Activated CD8-positive, alpha-beta memory T cell treated with anti-CD3 and anti-CD28 coated beads, Interleukin-2, amount 50 U/mL, for 24 hours (primary cell): ENCODE data around the gene NDRG2.

Source experiments
- DNase-seq: peaks from one replicate; pipeline ENCODE4 v3.0.0-alpha.2; 2020; ENCODE audit errors: extremely low read depth

The NDRG2 gene

GRCh38 chr14:21024585-21025370 is at the start of gene NDRG2:
NDRG2 (minus strand) TSS chr14:21025061; CDS start chr14:21023315, 1,746 bp downstream.
- peak; percentile 26 for DNase-seq

- no peak for DNase-seq
These were observed 49.1 kb upstream of the NDRG2 start for GRCh38 chr14:21073921-21074320.

DNA sequence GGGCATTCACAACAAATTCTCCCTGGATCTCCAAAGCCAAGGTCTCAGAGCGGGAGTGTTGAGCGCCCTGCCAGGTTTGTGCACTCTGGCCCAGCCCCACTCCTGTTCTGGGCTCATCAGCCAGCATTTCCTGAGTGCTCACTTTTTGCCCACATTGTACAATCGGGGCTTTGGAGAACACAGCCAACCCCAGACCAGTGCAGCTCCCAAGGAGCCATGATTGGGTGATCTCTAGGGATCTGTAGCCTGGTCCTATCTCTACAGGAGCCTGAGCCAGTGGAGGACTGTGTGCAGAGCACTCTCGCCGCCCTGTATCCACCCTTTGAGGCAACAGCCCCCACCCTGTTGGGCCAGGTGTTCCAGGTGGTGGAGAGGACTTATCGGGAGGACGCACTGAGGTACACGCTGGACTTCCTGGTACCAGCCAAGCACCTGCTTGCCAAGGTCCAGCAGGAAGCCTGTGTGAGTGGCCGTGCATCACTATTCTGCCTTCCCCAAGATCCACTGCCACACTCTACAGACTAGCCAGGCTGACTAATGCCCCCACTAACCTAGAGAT is 48.0 kb upstream of the NDRG2 start:
- no peak for DNase-seq

- DNase-seq = no peak
These were observed 47.2 kb upstream of the NDRG2 start for GRCh38 chr14:21072031-21072473.

- DNase-seq = no peak
These were observed 46.6 kb upstream of the NDRG2 start for GRCh38 chr14:21071225-21072030.

- DNase-seq = no peak
These were observed 45.9 kb upstream of the NDRG2 start for GRCh38 chr14:21070610-21071224.

DNA sequence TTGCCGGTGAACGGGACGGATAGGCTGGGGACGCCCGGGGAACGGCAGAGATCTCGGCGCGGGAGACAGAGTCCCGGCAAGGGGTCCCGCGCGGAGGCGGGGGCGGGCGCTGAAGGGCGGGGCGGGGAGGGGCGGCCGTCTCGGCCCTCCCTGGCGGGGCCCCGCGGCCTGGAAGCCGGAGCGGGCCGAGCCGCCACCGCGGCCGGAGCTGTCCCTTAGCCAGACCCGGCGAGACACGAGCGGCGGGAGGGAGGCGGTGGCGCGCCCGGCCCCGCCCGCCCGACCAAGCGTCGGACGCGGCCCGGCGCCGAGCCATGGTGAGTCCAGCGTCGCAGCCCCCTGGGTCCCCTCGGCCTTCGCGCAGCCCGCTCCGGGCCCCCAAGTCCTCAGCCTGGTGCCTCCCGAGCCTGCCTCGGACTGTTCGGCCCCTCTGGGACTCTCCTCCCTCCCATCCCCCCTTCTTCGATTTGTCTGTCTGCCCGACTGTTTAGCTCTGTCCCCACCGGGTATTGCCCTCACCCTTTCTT is 45.3 kb upstream of the NDRG2 start, which contains the start of gene ARHGEF40:
Gene ARHGEF40, plus strand, starts transcription at position 222 of the 527 bp plus-strand sequence. Its CDS starts 93 bp downstream, at position 315.
- DNase-seq = no peak

DNA sequence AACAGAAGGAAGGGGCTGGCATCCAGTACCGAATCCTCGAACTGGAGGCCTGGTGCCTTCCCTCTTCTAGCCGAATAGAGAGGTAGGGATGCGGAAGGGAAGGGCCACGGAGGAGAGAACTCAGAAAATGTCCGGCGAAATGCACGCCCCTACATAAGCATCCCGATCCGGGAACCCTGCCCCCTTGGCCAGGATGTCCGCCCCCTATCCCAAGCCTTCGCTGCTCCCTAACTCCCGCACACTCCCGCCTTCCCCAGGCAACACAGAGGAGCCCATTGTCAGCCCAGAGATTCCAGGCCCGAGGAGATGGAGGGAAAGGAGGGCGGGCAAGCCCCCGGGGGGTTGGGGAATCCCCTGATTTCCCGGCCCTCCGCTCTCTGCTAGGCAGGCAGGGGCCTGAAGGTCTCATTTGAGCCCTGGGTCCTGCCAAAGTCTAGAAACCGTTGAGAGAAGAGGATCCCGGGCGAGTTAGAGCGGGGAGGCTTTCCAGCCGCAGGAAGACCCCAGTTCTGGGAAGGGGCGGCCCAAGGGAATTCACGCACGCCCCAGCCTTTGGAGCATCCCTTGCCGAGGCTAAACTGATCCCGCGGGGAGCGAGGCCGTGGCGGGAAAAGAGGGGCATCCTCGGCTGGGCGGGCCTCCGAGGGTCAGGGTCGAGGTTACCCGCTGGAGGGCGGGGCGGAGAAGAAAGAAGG is 44.7 kb upstream of the NDRG2 start:
- DNase-seq = no peak

DNA sequence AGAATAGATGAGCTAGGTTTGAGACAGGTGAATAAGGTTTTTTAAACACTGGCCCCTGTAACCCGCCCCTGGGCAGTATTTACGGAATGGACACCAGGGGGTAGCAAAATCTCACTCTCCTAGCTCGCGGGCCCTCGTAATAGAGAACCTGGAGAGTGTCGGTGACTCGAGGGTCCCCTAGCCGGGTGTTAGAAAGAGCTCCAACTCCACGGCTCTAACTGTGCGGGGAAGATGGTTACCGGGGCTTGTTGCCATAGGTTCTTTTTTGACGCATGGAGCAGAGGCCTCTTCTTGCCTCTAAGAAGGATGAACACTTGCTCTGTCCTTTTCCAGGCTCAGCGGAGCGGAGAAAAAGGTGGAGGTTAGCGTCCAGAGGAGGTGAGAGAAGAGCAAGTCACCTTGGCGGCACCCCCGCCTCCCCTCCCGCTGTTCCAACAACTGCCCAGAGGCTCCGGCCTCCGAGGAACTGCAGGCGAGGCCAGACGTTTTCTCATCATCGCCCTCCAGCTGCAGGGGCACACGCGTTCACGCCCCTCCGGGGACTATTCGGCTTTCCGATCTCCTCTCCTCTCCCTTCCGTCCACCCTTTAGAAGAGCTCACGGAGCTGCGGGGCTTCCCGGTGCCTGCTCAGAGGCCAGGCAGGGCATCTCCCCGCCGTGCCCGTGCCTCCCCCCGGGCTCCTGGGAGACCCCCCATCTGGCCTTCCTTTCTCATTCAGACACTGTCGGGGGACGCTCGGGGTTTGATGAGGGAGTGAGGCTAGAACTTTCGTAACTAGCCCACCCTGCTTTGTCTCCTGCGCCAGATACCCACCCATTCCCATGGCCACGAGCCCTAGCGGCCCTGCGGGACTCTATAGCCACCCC is 43.9 kb upstream of the NDRG2 start:
- no peak for DNase-seq

DNA sequence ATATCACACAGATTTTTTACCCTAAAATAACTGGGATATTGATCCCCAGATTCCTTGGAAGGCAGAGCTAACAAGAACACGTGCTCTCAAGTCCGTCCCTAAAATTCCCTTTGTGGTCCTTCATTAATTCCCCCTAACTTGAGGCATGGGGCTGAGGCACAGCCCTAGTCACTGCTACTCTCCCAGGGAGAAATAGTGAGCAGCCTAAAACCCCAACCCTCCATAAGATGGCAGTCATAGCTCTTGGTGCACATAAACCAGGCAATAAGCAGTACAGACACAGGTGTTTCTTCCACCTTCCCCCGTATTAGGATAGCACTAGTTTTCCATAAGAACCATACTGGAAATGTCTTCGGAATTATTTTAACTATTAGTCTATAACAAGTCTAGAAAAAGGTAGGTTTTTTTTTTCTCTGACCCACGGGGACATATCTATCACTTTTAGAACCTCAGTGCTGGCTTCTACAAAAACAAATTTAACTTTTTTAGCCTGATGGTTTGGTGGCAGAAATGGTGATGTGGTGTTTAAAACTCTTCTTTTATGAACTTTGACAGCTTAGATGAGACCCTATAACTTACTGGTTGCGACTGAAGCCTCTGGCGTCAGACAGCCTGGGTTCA is 42.1 kb upstream of the NDRG2 start:
- no peak for DNase-seq

- DNase-seq = no peak
These were observed 38.6 kb upstream of the NDRG2 start for GRCh38 chr14:21063479-21063878.

DNA sequence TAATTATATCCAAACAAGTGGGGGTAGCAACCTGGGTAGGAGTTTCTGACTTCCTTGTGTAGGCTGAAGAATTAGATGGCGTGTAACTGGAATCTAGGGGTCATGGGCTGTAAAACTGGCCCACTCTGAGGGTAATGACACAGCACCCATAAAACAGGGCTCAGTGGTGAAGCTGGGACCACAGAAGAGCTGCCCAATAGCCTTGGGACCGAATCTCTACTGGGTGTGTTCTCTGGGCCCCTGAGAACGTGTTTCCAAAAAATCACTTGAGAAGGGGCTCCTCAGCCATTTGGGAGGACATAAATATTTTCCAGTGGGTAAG is 36.4 kb upstream of the NDRG2 start:
- no peak for DNase-seq

DNA sequence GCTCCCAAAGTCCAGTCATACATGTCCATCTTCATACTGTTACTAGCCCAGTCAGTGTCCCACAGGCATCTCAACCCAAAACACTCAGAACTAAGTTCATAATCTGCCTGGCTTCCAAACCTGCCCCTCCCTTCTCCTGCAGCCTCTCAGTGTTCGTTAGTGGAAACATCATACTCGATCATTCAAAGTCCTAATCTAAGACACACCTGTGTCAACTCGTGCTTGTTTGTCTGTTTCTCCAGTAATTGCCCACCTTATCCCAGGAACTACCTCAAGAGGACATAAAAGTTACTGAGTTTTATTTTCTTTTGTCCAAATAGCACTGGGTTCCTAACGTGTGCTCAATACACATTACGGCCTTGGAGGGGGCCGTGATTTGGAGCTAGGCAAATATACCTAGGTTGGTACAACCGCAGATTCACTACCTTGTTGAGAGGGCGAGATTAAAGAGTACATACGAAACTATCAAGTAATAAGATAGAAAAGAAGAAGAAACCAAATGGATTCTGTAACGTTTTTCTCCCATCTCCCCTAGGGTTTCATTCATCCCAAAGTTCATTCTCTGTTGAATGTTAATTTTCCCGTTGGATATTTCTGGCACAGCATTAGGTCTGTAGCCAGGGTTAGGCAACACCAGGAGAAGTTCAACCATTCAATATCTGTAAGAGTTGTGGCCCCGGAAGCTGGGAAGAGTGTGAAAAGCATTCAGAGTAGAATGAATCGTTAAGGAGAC is 35.9 kb upstream of the NDRG2 start:
- no peak for DNase-seq

DNA sequence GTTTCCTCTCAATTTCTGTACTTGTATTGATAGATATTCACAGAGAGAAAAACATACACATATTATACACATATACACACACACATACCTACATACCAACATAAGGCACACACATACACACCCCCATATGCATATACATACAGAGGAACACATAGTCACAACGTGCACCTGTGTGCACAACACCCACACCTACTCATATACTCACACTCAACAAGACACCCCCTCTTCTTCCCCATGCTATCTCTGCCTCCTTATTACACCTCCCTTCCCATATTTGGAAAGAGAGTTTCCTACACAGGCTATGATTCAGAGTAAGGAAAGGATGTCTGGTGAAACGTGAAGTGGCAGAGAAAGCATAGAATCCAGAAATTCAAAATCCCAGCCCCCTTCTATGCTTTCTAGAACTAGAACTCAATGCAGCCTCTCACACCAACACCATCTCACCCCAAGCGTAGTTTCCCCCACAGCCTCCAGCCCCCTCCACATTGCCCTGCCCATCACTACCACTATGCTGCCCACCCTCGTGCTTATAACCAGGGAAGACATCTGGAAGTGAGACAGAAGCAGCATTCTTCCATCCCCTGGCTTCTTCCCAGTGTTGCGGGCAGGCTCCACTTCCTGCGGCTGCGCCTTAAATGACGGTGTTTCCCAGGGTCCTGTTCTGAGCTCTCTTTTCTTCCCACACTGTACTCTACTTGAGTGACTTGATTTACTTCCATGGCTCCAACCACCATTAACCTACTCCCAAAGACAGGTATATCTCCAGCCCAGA is 35.2 kb upstream of the NDRG2 start:
- DNase-seq = no peak

DNA sequence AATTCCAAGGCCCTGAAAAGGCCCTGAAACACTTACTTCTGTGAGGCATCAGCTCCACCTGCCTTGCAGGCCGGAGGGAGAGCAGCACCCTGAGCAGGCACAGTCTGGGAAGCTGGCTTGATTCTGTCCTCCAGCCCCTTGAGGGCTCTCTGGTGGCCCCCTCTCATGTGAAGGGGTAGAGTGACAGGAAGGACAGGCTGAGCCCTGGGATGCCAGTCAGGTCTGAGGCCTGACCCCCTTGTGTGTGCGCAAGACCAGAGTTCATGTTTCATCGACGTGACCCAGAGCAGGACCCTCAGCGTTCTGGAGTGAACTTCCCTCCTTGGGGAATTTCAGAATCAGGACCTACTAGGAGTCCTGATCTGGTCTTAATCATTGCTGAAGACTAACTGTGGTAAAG is 34.0 kb upstream of the NDRG2 start:
- no peak for DNase-seq

GRCh38 chr14:21057803-21058675 is 33.2 kb upstream of the NDRG2 start, which contains the start of gene RNASE8:
RNASE8 (plus strand) TSS chr14:21057822; CDS start chr14:21057893, 71 bp downstream.
- DNase-seq = no peak

- DNase-seq = no peak
These were observed 31.8 kb upstream of the NDRG2 start for GRCh38 chr14:21056520-21057163.
